ENCODE measurements around the gene HPS3. TPM values are rescaled to one million over a fixed set of nuclear protein-coding genes. Genes with fewer than 3 reads are reported as not detected.
A peak's percentile ranks its signal among the peaks of the same experiment; 100 is the strongest.

Gene HPS3
- total RNA-seq, 1 donor from 2014 or later: 25.1 TPM

- Histone ChIP-seq H3K36me3 (peaks cover 39% of the 10 kb centered on the region), H3K27me3 (ENCODE audit: low read depth) (no peaks in the 10 kb centered on the region), H3K27ac (no peak overlapping the region), H3K4me3 (no peak overlapping the region), H3K4me1 (no peaks in the 10 kb centered on the region), H3K9me3 (no peaks in the 10 kb centered on the region)
- intact Hi-C loops (cut with DNase I): no loop called here
- TF ChIP-seq, protein P1, sequence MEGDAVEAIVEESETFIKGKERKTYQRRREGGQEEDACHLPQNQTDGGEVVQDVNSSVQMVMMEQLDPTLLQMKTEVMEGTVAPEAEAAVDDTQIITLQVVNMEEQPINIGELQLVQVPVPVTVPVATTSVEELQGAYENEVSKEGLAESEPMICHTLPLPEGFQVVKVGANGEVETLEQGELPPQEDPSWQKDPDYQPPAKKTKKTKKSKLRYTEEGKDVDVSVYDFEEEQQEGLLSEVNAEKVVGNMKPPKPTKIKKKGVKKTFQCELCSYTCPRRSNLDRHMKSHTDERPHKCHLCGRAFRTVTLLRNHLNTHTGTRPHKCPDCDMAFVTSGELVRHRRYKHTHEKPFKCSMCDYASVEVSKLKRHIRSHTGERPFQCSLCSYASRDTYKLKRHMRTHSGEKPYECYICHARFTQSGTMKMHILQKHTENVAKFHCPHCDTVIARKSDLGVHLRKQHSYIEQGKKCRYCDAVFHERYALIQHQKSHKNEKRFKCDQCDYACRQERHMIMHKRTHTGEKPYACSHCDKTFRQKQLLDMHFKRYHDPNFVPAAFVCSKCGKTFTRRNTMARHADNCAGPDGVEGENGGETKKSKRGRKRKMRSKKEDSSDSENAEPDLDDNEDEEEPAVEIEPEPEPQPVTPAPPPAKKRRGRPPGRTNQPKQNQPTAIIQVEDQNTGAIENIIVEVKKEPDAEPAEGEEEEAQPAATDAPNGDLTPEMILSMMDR (IDR thresholded peaks at IDR 0.05): no peak
- DNase-seq (no peak), ATAC-seq (no peak)
Observed at GRCh38 chr3:149142682-149143081, 13.2 kb downstream of the HPS3 start.

GRCh38 chr3:149145356-149145755, 15.9 kb downstream of the HPS3 start:
- ATAC-seq: peak; percentile 44 to 76
- intact Hi-C loops (cut with DNase I): no loop called here
- no peak for DNase-seq
- Histone ChIP-seq H3K4me1 (no peaks in the 10 kb centered on the region), H3K36me3 (peaks cover 64% of the 10 kb centered on the region), H3K9me3 (no peaks in the 10 kb centered on the region), H3K27ac (no peak overlapping the region), H3K27me3 (ENCODE audit: low read depth) (no peaks in the 10 kb centered on the region), H3K4me3 (no peak overlapping the region)
- TF ChIP-seq, protein P1 (IDR thresholded peaks at IDR 0.05): no peak

DNA sequence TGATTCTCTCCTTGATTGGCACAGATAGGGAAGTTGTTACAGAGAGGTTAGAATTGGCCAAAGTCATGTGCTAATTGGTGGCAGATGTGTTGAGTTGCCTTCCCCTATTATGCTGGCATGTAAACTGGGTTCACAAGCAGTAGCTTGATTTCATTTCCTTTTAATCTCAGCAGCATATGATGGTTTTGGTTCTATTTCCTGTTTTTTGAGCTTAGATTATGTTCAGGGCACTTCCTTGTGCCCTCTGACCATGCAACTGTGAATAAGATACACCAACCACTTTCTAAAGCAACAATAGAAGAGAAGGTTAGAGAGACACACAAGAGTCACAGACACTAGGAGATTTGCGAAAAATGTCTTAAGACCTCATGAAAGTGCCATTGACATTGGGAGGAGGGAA, 16.5 kb downstream of the HPS3 start:
- intact Hi-C loops (cut with DNase I): no loop called here
- Histone ChIP-seq H3K9me3 (no peaks in the 10 kb centered on the region), H3K4me3 (no peak overlapping the region), H3K27me3 (ENCODE audit: low read depth) (no peaks in the 10 kb centered on the region), H3K4me1 (no peaks in the 10 kb centered on the region), H3K27ac (no peak overlapping the region), H3K36me3 (peaks cover 68% of the 10 kb centered on the region)
- DNase-seq (no peak), ATAC-seq (peak; percentile 72 to 88)
- TF ChIP-seq, protein P1 (IDR thresholded peaks at IDR 0.05): no peak

GRCh38 chr3:149150436-149150835, 21.0 kb downstream of the HPS3 start:
- Histone ChIP-seq H3K36me3 (peaks cover 81% of the 10 kb centered on the region), H3K27me3 (ENCODE audit: low read depth) (no peaks in the 10 kb centered on the region), H3K4me3 (no peak overlapping the region), H3K9me3 (no peaks in the 10 kb centered on the region), H3K4me1 (peaks cover 15% of the 10 kb centered on the region), H3K27ac (no peak overlapping the region)
- TF ChIP-seq, protein P1 (IDR thresholded peaks at IDR 0.05): no peak
- DNase-seq: no peak
- no peak for ATAC-seq
- intact Hi-C loops (cut with DNase I): no loop called here

DNA sequence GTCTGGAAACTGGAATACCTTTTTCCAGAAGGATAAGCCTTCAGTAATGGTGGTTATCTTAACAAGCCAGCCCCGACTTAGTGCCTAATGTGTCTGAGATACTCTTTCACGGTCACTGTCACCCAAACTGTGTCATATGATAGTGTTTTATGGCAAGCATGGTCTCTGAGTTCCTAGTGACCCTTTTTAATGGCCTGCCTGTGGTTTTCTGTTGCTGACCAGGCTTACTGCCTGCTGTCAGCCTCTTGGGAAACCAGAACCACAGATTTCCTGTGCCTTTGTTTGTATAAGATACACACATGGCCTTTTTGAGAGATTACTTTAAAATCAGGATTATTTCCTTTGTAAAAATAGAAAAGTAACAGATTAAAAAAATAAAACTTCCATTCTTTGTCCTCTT, 22.4 kb downstream of the HPS3 start:
- Histone ChIP-seq H3K27me3 (ENCODE audit: low read depth) (no peaks in the 10 kb centered on the region), H3K27ac (no peak overlapping the region), H3K36me3 (peaks cover 92% of the 10 kb centered on the region), H3K4me3 (no peak overlapping the region), H3K9me3 (no peaks in the 10 kb centered on the region), H3K4me1 (peaks cover 15% of the 10 kb centered on the region)
- ATAC-seq: peak in 1 of 2 donors; percentile 50
- intact Hi-C loops (cut with DNase I): no loop called here
- no peak for DNase-seq
- TF ChIP-seq, protein P1 (IDR thresholded peaks at IDR 0.05): no peak

GRCh38 chr3:149152420-149152819, 23.0 kb downstream of the HPS3 start:
- H3K4me3 ChIP-seq: no peak overlapping the region
- no peaks in the 10 kb centered on the region for H3K9me3 ChIP-seq
- no peak overlapping the region for H3K27ac ChIP-seq
- H3K4me1 ChIP-seq: peaks cover 15% of the 10 kb centered on the region
- DNase-seq: no peak
- H3K36me3 ChIP-seq: peaks cover 94% of the 10 kb centered on the region
- ATAC-seq: peak in 1 of 2 donors; percentile 43
- intact Hi-C loops (cut with DNase I): no loop called here
- no peaks in the 10 kb centered on the region for H3K27me3 ChIP-seq (ENCODE audit: low read depth)
- TF ChIP-seq, protein P1 (IDR thresholded peaks at IDR 0.05): no peak

Measured in lower lobe of right lung (tissue), 2 donors.